Nucleus accumbens (tissue), 56 donors: ENCODE results near the gene CYP39A1.

ENCODE experiments used
- DNase-seq, 56 donors: peaks; one replicate each; lab custom pipeline; 2025; lab: John Stamatoyannopoulos, UW

Gene CYP39A1

GRCh38 chr6:46652603-46653438 lies at the start of gene CYP39A1, which contains the start of gene SLC25A27:
Gene CYP39A1 (minus strand): TSS chr6:46652818. CDS start chr6:46652582, 236 bp downstream.
Gene SLC25A27 (plus strand): TSS chr6:46652975. CDS start chr6:46653193, 218 bp downstream.
- peak; percentile 53 to 98 (median 90) for DNase-seq

GRCh38 chr6:46699970-46700369 lies 47.4 kb upstream of the CYP39A1 start:
- DNase-seq = no peak

GRCh38 chr6:46690911-46691451 lies 38.4 kb upstream of the CYP39A1 start:
- no peak for DNase-seq

- no peak for DNase-seq
Observed at GRCh38 chr6:46690141-46690755, 37.6 kb upstream of the CYP39A1 start.

GRCh38 chr6:46689657-46690056 lies 37.0 kb upstream of the CYP39A1 start:
- DNase-seq = no peak

GRCh38 chr6:46688966-46689335 lies 36.3 kb upstream of the CYP39A1 start:
- DNase-seq = no peak

- no peak for DNase-seq
Observed at GRCh38 chr6:46688117-46688965, 35.7 kb upstream of the CYP39A1 start.

- no peak for DNase-seq
Observed at GRCh38 chr6:46687619-46688097, 35.0 kb upstream of the CYP39A1 start, which contains the start of gene TDRD6. Gene TDRD6 (plus strand): TSS chr6:46687885. CDS start chr6:46688129, 244 bp downstream.

GRCh38 chr6:46684771-46685170 lies 32.2 kb upstream of the CYP39A1 start:
- DNase-seq = no peak

GRCh38 chr6:46677314-46677654 lies 24.7 kb upstream of the CYP39A1 start:
- DNase-seq = no peak

- DNase-seq = no peak
Observed at GRCh38 chr6:46676604-46677313, 24.1 kb upstream of the CYP39A1 start.

- DNase-seq = peak in 1 of 56 donors; percentile 13
Observed at GRCh38 chr6:46674410-46674809, 21.8 kb upstream of the CYP39A1 start.

- DNase-seq = no peak
Observed at GRCh38 chr6:46667377-46667776, 14.8 kb upstream of the CYP39A1 start.

GRCh38 chr6:46661483-46661882 lies 8.9 kb upstream of the CYP39A1 start:
- no peak for DNase-seq

- DNase-seq = no peak
Observed at GRCh38 chr6:46657642-46658041, 5.0 kb upstream of the CYP39A1 start.

- peak in 5 of 56 donors; percentile 0 to 9 (median 3) for DNase-seq
Observed at GRCh38 chr6:46655803-46656202, 3.2 kb upstream of the CYP39A1 start.

- no peak for DNase-seq
Observed at GRCh38 chr6:46653439-46654195, 999 bp upstream of the CYP39A1 start.

GRCh38 chr6:46652232-46652602 lies 401 bp downstream of the CYP39A1 start:
- DNase-seq = no peak

- no peak for DNase-seq
Observed at GRCh38 chr6:46651816-46652215, 802 bp downstream of the CYP39A1 start.
